NT2/D1 (cell line): ENCODE measurements around the gene CCDC83.

Experiments used
- YY1 ChIP-seq: IDR thresholded peaks from 2 replicates; pipeline ENCODE4 v1.6.1; 2011; ENCODE audit not compliant: insufficient read length, insufficient read depth
- ZNF274 ChIP-seq: IDR thresholded peaks from 2 replicates; pipeline ENCODE4 v1.6.1; 2011; ENCODE audit warnings: mild to moderate bottlenecking, low read depth, low read length

DNA sequence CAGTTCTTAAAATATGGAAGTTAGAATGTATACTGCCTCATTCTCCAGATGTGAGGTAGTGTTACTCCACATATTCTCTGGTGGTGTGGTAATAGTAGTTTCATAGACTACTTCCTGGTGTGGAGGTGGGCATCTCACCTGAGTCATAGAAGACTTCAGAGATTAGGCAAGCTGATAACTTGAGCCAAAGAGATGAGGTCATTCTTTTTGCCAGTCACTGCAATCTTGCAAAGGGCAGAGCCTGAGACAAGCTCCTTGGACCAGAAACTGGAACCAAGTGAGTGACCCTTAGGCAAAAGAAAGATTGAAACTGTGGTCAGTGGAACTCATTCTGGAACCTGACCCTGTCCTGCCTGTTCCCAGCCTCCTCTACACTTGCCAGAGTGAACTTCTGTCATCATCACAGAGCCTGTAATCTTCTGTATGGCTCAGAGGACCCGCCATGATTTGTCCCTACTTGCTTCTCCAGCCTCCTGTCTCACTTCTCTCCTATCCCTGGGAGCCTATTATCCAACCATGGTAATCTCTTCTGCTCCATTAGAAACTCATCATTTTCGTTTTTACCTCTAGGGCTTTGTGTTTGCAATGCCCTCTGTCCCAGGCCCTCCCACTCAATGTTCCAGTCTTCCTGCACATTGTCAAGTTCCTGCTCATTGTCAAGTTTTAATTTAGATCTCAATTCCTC, 10.6 kb upstream of the CCDC83 start:
- TF ChIP-seq YY1, result no peak
- TF ChIP-seq ZNF274, result no peak
